Left ventricle myocardium inferior (tissue), 1 donor: Measurements from ENCODE around the gene ZGLP1. TPM values are rescaled to one million over a fixed set of nuclear protein-coding genes. Genes with fewer than 3 reads are reported as not detected.

Source experiments
- DNase-seq: peaks from one replicate; pipeline ENCODE4 v3.0.0-alpha.2; 2020
- H3K27ac ChIP-seq: fragments of 200-600 bp; replicated peaks from 2 replicates; pipeline ENCODE4 v1.8.0; 2021
- H3K27me3 ChIP-seq: fragments of 200-600 bp; 2 replicates; pipeline ENCODE4 v1.8.0; 2021; ENCODE audit warnings: low read depth
- H3K36me3 ChIP-seq: fragments of 200-600 bp; 2 replicates; pipeline ENCODE4 v1.8.0; 2021
- H3K4me1 ChIP-seq: fragments of 200-600 bp; 2 replicates; pipeline ENCODE4 v1.8.0; 2021
- H3K4me3 ChIP-seq: fragments of 200-600 bp; 2 replicates; pipeline ENCODE4 v1.8.0; 2021; ENCODE audit warnings: mild to moderate bottlenecking, moderate library complexity
- H3K9me3 ChIP-seq: fragments of 200-600 bp; replicated peaks from 2 replicates; pipeline ENCODE4 v1.8.0; 2021
- intact Hi-C: fragments of 100-400 bp; cut with micrococcal nuclease; formaldehyde crosslinking; loops from one replicate; pipeline ENCODE4 v1.11.0; 2022
- total RNA-seq: library from RNA; stranded (reverse); fragmentation: NEBNext Ultra II Directional; extraction: Animal tissue kit (Norgen Biotek cat#: 25700); gene quantifications from one replicate; pipeline ENCODE4 v1.2.1, GENCODE V29; 2021
- TF ChIP-seq, protein P1 (sequence below): fragments of 200-600 bp; IDR thresholded peaks from 2 replicates; pipeline ENCODE4 v1.8.0; 2021; ENCODE audit warnings: antibody characterized with exemption, mild to moderate bottlenecking, borderline replicate concordance
- donor health status: DM: no; HTN: yes; CAD: no; lungs with severe emphysema.

ZGLP1 gene
- total RNA-seq, 1 donor from 2014 or later = 0.74 TPM

DNA sequence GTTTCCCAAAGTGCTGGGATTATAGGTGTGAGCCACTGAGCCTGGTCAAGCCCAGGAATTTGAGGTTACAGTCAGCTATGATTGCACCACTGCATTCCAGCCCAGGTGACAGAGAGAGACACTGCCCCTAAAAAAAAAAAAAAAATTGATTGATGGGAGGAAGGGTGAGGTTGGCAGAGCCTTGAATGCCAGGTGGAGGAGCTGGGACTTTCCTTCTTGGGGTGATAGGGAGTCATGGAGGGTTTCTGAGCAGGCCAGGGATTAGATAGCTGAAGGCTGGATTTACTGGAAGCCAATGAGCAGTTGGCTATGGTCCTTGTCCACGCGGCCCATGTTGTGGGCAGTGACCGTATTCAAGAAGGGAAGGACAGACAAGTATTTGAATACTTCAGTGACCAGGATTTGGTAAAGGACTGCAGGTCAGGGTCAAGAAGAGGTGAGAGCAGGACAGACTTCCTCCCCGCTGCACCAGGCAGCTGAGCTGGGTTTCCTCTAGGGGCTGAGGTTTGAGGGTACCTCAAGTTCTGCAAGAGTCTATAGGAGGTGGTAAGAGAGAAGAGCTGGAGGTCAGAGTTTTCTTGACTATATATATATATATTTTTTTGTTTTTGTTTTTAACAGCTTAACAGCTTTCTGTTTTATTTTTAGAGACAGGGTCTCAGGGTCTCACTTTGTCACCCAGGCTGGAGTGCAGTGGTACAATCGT, 29.7 kb downstream of the ZGLP1 start:
- Histone ChIP-seq H3K27ac (no peak overlapping the region), H3K4me1 (peaks cover 1% of the 10 kb centered on the region), H3K4me3 (no peak overlapping the region), H3K9me3 (no peaks in the 10 kb centered on the region), H3K36me3 (peaks cover 42% of the 10 kb centered on the region), H3K27me3 (no peaks in the 10 kb centered on the region)
- no peak for DNase-seq
- TF ChIP-seq, protein P1, sequence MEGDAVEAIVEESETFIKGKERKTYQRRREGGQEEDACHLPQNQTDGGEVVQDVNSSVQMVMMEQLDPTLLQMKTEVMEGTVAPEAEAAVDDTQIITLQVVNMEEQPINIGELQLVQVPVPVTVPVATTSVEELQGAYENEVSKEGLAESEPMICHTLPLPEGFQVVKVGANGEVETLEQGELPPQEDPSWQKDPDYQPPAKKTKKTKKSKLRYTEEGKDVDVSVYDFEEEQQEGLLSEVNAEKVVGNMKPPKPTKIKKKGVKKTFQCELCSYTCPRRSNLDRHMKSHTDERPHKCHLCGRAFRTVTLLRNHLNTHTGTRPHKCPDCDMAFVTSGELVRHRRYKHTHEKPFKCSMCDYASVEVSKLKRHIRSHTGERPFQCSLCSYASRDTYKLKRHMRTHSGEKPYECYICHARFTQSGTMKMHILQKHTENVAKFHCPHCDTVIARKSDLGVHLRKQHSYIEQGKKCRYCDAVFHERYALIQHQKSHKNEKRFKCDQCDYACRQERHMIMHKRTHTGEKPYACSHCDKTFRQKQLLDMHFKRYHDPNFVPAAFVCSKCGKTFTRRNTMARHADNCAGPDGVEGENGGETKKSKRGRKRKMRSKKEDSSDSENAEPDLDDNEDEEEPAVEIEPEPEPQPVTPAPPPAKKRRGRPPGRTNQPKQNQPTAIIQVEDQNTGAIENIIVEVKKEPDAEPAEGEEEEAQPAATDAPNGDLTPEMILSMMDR = no peak
- intact Hi-C loops = loop anchor here (5.0 to 10.0 kb wide), 2 partner anchors 55 to 112 kb away; partner anchors contain the start of genes ICAM3 and RAVER1

DNA sequence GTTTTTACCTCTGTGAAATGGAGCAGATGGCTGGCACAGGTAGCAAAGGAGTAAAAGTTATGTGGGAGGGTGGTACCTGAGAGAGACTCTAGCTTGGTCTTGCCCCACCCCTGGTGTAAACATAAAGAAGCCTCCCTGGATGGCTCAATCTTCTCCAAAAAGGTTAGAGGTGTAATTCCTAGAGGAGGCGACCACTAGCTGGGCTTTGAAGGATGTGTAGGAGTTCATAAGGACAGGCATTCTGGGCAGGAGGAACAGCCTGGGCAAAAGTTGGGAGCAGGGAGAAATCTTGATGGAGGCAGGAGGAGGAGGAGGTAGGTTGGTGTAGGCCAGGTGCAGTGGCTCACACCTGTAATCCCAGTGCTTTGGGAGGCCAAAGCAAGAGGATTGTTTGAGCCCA, 30.7 kb downstream of the ZGLP1 start:
- H3K36me3 ChIP-seq = peaks cover 33% of the 10 kb centered on the region
- intact Hi-C loops = loop anchor here (5.0 to 10.0 kb wide), 2 partner anchors 56 to 113 kb away; partner anchors contain the start of genes ICAM3 and RAVER1
- H3K27me3 ChIP-seq = no peaks in the 10 kb centered on the region
- H3K4me3 ChIP-seq = no peak overlapping the region
- no peaks in the 10 kb centered on the region for H3K9me3 ChIP-seq
- H3K4me1 ChIP-seq = no peaks in the 10 kb centered on the region
- no peak for DNase-seq
- TF ChIP-seq, protein P1 = no peak
- no peak overlapping the region for H3K27ac ChIP-seq

DNA sequence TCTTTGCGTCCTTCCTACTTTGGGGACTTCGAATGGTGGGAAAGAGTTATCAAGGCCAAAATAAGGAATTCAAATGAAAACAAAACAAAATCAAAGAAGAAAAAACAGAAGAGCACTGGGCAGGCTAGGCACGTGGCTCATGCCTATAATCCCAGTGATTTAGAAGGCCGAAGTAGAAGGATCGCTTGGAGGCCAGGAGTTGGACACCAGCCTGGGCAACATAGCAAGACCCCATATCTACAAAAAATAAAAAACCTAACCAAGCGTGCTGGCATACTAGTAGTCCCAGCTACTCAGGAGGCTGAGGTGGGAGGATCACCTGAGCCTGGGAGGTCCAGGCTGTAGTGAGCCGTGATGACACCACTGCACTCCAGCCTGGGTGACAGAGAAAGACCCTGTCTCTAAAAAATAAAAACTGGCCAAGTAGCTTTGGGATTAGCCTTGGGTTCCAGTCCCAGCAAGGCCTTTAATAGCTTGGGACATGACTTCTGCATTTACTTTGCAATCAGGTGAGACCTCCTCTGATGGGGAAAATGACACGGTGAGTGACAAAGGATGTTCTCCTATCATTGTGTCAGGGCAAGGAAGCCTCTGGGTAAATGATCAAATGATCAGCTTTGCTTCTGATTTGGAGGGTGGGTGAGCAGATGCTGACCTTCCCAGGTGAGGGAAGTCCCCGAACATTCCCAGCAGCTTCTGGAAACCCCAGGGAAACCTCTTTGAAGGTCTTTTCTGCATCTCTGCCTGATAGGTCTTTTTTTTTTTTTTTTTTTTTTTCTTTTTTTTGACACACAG, 31.6 kb downstream of the ZGLP1 start:
- H3K27me3 ChIP-seq = no peaks in the 10 kb centered on the region
- TF ChIP-seq, protein P1 = no peak
- intact Hi-C loops = loop anchor here (5.0 to 10.0 kb wide), 2 partner anchors 57 to 114 kb away; partner anchors contain the start of genes ICAM3 and RAVER1
- peaks cover 25% of the 10 kb centered on the region for H3K36me3 ChIP-seq
- no peak overlapping the region for H3K27ac ChIP-seq
- no peak overlapping the region for H3K4me3 ChIP-seq
- DNase-seq = no peak
- no peaks in the 10 kb centered on the region for H3K9me3 ChIP-seq
- H3K4me1 ChIP-seq = no peaks in the 10 kb centered on the region

DNA sequence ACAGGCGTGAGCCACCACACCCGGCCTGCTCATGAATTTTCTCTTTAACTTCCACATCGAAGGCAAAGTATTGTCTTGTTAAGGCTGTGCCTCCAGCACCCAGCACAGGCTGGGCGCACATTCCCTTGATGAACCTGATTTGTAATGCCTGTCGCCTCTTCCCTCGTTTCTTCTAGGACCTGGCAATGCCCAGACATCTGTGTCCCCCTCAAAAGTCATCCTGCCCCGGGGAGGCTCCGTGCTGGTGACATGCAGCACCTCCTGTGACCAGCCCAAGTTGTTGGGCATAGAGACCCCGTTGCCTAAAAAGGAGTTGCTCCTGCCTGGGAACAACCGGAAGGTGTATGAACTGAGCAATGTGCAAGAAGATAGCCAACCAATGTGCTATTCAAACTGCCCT, 35.0 kb downstream of the ZGLP1 start:
- Histone ChIP-seq H3K36me3 (peaks cover 16% of the 10 kb centered on the region), H3K4me1 (peaks cover 26% of the 10 kb centered on the region), H3K27ac (no peak overlapping the region), H3K4me3 (no peak overlapping the region), H3K9me3 (no peaks in the 10 kb centered on the region), H3K27me3 (peaks cover 15% of the 10 kb centered on the region)
- TF ChIP-seq, protein P1 = no peak
- intact Hi-C loops = loop anchor here (10.0 kb wide), 1 partner anchor 60 kb away; the partner anchor contains the start of genes ICAM3 and RAVER1
- no peak for DNase-seq

DNA sequence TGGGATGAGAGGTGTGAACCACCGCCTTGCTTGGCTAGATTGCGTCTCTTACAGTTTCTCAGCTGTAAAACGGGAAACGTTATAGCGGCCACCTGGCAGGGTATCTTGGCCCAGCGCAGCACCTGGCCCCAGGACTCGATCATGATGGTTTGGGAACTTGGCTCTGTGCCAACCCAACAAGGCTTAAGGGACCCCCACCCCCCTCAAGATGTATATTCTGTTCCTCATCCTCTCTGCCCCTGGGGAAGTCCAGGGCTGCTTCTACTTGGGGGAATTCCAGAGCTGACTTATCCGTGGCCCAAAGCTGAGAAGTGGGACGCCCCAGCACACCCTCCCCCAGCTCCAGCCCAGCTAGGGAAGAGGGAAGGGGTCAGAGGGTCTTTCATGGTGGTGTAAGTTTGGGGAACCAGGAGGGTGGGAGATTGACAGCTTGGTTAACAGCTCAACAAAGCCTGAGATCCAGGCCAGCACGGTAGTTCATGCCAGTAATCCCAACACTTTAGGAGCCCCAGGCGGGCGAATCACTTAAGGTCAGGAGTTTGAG, 38.0 kb downstream of the ZGLP1 start:
- Histone ChIP-seq H3K36me3 (peaks cover 2% of the 10 kb centered on the region), H3K27ac (peak overlapping the region; percentile 93), H3K9me3 (no peaks in the 10 kb centered on the region), H3K4me3 (peak overlapping the region; percentile 71), H3K4me1 (peaks cover 48% of the 10 kb centered on the region), H3K27me3 (peaks cover 21% of the 10 kb centered on the region)
- no peak for DNase-seq
- intact Hi-C loops = loop anchor here (10.0 kb wide), 1 partner anchor 63 kb away; the partner anchor contains the start of genes ICAM3 and RAVER1
- TF ChIP-seq, protein P1 = no peak
